GM19023 (cell line): ENCODE measurements around the gene PLOD3.
"Not testable (repeated sequence)": the region's sequence is repeated elsewhere in the genome, so short reads cannot be mapped to it uniquely, and the experiment has no call there.

Experiments used
- ATAC-seq: cut with Tn5 transposase; IDR thresholded peaks from one replicate; pipeline ENCODE4 v1.9.1; 2021; ENCODE audit warnings: mild to moderate bottlenecking, moderate library complexity; ENCODE audit not compliant: unreplicated experiment

The PLOD3 gene, protein sequence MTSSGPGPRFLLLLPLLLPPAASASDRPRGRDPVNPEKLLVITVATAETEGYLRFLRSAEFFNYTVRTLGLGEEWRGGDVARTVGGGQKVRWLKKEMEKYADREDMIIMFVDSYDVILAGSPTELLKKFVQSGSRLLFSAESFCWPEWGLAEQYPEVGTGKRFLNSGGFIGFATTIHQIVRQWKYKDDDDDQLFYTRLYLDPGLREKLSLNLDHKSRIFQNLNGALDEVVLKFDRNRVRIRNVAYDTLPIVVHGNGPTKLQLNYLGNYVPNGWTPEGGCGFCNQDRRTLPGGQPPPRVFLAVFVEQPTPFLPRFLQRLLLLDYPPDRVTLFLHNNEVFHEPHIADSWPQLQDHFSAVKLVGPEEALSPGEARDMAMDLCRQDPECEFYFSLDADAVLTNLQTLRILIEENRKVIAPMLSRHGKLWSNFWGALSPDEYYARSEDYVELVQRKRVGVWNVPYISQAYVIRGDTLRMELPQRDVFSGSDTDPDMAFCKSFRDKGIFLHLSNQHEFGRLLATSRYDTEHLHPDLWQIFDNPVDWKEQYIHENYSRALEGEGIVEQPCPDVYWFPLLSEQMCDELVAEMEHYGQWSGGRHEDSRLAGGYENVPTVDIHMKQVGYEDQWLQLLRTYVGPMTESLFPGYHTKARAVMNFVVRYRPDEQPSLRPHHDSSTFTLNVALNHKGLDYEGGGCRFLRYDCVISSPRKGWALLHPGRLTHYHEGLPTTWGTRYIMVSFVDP

DNA sequence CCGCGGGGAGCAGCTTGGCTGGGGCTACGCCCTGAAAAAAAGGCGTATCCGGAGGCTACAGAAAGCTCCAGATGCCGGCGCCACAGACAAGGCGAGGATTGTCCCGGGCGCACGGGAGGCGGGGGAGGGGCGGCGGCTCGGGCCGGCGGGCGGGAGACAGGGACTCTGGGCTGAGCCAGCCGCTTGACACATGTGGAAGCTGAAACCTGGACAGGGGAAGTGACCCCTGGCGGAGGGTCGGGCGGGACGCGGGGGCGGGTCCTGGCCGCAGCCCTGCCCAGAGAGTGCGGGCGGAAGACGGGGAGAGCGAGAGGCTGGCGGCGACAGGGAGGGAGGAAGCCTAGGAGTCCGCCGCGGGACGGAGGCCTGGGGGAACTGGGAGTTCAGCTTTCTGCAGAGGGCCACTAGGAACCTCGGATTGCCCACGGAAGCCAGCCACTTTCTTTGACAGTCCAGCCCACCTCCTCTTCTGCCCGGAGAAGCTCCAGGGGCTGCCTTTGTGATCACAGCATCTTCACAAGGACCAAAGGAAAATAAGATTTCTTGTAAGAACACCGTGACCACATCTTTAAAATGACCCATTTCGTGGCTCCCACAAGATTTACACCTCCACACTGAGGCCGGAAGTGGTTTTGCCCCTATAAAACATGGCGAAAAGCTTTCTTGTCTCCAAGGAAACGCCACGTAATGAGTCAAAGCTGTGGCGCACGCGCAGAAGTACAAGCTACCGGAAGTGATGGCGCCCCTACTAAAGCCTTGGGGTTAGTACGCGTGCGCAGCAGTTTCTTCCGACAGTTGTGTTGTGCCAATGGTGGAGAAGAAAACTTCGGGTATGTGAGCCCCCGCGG, at the start of gene PLOD3, which contains the start of gene ZNHIT1:
TSS of gene PLOD3 (minus strand) at position 194 of the 848 bp plus-strand sequence. CDS start 307 bp downstream, outside the sequence.
TSS of gene ZNHIT1 (plus strand) at position 778 of the 848 bp plus-strand sequence. CDS start at position 809, 31 bp downstream.
- ATAC-seq = peak; percentile 62

DNA sequence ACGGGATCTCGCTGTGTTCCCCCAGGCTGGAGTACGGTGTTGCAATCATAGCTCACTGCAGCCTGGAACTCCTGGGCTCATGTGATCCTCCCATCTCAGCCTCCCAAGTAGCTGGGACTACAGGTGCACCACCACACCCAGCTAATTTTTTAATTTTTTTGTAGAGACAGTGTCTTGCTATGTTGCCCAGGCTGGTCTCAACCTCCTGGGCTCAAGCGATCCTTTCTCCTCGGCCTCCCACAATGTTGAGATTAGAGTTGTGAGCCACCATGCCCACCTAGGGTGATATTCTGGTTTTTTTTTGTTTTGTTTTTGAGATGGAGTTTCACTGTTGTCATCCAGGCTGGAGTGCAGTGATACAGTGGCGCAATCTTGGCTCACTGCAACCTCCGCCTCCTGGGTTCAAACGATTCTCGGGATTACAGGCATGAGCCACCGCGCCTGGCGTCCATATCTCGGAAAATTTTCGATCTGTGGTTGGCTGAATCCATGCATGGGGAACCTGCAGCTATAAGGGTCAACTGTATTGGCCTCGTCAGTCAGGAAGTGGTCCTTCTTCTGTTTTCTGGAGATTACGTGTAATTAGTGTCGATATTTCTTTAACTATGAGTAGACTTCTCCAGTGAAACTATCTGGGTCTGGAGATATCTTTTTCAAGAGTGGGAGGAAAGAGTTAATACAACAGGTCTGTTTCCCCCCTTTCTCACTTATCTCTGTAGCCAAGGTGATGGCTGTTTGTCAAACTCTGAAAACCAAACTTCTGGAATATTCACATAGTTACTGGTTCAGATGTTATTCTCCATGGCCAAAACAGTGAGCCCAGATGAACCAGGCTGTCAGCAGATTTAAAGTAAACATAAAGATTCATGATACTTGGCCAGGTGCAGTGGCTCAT, 48.5 kb upstream of the PLOD3 start:
- ATAC-seq = no peak

DNA sequence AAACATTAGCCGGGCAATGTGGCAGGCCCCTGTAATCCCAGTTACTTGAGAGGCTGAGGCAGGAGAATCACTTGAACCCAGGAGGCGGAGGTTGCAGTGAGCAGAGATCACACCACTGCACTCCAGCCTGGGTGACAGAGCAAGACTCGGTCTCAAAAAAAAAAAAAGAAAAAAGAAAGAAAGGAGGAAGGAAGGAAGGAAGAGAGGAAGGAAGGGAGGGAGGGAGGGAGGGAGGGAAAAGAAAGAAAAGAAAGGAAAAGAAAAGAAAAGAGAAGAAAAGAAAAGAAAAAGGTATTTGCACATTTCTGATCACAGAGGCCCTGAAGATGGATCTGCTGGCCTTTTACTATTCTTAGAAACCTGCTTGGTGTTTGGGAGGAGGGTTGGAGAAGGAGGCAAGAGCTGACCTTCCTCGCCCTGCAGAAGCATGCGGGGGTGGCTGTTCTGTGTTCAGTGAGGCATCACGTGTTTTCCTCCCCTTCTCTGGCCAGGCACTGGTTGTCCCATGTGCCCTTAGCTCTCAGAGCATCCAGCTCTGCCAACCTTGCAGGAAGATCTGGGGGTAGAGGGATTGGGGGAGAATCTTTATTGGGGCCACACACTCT, 46.8 kb upstream of the PLOD3 start:
- not testable (repeated sequence) for ATAC-seq

DNA sequence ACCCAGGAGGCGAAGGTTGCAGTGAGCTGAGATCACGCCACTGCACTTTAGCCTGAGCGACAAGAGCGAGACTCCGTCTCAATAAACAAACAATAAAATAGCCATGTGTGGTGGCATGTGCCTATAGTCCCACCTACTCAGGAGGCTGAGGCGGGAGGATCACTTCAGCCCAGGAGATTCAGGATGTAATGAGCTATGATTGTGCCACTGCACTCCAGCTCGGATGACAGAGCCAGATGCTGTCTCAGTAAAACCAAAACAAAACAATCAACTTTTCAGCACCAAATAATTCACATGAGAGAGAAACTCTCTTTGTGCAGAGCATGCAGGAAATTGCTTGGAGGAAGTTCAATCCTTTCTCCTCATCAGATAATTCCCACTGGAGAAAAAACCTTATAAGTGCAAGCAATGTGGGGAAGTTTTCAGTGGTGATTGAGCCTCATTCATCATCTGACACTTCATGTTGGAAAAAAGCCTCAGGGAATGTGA, 40.9 kb upstream of the PLOD3 start:
- no peak for ATAC-seq

DNA sequence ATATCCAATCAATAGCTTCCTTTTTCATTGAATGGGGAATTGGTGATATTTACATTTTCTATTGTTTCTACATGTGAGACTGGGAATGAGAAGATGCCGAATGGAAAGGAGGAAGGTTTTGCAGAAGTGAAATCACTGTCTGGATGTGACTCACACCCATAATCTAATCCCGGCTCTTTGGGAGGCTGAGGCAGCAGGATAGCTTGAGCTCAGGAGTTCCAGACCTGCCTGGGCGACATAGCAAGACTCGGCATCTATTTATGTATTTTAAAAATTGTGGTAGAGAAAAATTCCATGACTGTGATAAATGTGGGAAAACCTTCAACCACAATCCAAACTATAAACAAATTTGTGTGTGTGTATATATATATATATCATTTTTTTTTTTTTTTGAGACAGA, 38.4 kb upstream of the PLOD3 start:
- ATAC-seq = no peak

DNA sequence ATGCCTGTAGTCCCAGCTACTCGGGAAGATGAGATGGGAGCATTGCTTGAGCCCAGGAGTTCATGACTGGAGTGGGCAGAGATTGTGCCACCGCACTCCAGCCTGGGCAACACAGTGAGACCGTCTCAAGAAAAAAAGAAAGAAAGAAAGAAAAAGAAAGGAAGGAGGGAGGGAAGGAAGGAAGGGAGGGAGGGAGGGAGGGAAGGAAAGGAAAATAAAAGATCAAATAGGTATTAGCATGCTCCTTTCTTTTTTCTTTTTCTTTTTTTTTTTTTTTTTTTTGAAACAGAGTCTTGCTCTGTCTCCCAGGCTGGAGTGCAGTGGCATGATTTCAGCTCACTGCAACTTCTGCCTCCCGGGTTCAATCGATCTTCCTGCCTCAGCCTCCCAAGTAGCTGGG, 35.8 kb upstream of the PLOD3 start:
- not testable (repeated sequence) for ATAC-seq

DNA sequence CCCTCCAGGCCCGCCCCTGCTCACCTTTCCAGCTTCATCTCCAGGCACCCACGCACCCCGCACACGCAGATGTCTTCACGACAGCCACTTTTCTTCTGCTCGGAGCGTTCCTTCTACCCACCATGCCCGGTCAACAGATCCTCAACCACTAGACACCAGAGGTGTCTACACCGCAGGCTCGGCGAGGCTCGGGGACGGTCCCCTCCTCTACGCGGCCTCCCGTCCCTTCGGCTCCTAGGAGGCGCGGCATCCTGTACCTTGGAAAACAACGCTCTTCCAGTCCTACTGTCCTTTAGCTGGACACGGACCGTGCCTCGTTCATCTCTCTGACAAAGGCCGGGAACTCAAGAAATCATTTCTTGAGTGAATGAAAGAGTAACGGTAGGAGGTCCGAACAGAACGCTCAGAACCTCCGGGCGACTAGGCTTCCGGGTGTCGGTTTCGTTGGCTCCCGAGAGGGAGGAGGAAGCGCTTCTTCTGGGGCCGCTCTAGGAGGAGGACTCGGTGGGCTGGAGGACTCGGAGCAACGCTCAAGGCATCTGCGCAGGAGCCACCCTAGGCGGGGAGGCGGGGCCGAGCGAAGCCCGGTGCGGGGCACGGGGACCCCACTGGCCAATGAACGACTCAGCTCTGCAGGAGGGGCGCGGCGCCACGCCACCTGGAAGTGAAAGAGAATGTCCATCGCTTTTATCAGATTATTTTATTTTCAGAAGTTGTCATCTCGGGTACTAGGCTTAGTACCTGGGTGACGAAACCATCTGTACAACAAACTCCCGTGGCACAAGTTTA, 34.7 kb upstream of the PLOD3 start:
- ATAC-seq = peak; percentile 93

DNA sequence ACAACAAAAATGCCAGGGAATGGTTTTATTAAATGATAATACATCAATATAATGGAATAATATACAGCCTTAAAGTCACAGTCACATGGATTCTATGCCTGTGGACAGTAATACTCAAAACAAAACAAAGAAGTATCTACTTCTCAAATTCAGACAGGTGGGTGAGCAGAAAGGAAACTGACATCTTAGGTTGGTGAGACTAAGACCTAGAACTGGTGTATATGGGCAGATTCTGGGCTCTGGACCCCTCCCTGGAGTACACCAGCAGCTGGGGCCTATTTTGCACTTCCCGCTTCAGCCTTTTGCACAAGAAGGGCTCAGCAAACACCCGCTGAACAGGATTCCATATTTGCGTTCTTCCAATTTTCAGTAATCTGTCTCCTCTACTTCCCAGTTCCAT, 32.9 kb upstream of the PLOD3 start:
- no peak for ATAC-seq

DNA sequence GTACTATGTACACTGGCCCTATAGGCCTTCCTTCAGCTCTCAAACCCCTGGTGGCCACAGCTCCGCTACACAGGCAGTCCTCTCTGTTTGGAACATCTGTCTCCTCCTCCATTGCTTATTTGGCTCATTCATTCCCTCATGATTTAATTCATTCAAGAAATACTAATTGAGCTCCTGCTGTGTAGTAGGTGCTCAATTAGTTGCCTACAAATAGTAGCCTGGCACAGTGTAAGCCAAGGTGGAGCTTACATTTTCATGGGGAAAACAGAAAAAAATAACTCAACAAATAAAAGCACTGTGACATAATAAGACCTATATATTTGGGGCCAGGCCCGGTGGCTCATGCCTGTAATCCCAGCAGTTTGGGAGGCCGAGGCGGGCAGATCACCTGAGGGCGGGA, 30.9 kb upstream of the PLOD3 start:
- ATAC-seq = no peak

DNA sequence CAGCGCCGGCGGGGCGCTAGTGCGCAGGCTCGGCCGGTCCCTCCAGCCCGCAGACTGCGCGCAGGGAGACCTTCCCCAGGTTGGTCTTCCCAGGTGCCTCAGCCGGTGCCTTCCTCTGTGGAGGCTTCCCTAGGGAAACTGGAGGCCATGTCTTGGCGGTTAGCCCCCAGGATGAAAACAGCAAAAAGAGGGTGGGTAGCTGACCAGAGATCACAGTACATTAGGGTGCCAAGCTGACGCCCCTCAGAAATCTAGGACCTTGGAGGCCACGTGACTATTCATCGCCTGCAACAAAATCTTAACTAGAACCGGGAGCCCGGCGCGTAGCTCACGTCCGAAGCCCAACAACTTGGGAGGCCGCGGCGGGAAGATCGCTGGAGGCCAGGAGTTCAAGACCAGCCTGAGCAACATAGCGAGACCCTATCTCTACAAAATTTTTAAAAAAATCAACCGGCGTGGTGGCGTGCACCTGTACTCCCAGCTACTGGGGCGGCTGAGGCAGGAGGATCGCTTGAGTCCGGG, 27.8 kb upstream of the PLOD3 start:
- ATAC-seq = no peak

DNA sequence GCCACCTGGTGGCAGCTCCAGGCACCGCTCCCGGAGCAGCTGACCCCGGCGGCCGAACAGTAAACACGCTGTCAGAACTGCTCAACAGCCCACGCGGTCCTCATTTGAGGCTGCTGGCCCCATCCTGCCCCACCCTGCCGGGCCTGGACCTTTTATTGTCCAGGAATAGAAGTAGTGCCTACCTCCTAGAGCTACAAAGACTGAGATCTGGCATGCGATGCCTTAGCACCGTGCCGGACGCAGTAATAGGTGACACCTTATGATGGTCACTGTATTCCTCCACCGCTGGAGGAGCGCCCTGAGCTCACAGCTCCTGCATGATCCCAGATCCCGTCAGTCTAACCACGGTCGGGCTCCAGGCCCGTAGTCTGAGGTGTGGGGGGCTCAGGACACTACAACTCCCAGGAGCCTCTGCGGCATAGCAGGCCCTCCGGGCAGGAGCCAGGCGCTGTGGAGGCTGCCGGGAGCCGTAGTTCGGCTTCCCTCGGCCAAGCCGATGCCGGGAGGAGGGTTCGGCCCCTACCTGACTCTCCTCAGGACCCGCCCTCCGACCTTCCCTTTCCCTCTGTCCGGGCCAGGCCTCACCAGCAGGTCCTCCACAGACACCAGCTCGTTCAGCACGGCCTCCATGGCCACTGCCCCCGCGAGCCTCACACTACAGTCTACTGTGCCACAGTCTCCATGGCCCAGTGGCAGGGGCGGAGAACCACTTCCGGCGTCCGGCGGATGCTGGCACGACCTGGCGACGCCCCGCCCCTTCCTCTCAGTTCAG, 27.2 kb upstream of the PLOD3 start, which contains the start of gene FIS1:
TSS of gene FIS1 (minus strand) at position 707 of the 772 bp plus-strand sequence. CDS start at position 630, 77 bp downstream.
- peak; percentile 94 for ATAC-seq

DNA sequence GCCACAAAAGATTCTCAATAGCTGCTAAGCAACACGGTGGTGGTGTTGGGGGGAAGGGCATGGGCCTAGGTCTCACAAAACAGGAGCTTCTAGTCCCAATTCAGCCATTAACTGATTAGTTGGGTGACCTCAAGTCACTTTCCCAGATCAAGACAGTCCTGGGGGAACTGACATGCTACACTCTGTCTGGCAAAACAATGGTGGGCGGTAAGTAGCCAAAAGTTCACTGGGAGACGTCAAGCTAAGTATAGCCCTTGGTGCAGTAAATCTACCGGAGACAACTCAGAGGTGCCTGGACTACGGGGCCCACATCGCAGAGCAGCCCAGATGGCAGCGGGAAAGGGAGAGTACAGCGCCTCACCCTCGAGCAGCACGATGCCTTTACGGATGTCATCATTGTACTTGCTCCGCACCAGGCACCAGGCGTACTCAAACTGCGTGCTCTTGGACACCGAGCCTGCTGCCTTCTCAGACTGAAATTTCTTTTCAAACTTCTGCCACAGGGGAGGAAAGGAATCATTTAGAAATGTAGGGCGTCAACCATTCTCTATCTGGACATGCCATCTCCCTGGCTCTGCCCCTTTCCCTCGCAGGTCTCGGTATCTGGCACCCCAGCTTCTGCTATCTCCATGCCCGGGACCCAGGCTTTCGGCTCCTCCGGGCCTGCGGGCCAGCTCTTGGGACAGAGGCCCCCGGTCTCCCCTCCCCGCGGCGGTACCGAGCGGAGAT, 26.4 kb upstream of the PLOD3 start:
- ATAC-seq = no peak

DNA sequence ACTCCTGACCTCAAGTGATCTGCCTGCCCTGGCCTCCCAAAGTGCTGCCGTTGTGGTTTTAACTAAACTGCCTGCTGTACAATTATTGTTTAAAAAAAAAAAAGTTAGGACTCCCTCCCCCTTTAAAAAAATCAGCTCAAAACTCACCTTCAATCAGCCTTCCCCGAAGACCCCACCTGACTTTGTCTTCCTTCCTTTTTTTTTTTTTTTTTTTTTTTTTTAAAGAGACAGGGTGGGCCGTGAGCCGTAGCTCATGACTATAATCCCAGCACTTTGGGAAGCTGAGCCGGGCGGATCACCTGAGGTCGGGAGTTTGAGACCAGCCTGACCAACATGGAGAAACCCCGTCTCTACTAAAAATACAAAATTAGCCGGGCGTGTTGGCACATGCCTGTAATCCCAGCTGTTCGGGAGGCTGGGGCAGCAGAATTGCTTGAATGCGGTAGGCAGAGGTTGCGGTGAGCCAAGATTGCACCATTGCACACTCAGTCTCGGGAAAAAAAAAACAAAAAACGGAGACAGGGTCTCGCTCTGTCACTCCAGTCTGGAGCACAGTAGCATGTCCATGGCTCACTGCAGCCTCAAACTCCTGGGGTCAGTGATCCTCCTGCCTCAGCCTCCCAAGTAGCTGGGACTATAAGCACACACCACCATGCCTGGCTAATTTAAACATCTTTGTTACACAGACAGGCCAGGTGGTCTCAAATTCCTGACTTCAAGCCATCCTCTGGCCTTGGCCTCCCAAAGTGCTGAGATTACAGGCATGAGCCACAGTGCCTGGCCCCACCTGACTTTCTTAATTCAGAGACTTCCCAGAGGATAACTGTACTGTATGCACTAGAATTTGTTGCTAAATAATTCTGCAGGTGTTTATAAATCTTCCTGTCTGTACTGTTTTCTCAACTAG, 24.3 kb upstream of the PLOD3 start:
- no peak for ATAC-seq

DNA sequence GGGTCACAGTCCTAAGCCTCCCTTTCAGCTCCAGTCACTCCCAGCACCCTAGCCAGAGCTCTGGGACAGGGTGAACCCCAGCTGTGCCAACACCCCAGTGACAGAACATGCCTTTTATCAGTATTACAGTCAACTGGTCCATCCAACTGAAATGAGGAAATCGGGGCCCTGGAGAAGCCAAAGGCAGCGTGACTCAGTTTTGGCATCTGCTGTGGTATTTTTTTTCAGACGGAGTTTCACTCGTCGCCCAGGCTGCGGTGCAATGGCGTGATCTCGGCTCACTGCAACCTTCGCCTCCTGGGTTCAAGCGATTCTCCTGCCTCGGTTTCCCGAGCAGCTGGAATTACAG, 23.6 kb upstream of the PLOD3 start:
- ATAC-seq = no peak

DNA sequence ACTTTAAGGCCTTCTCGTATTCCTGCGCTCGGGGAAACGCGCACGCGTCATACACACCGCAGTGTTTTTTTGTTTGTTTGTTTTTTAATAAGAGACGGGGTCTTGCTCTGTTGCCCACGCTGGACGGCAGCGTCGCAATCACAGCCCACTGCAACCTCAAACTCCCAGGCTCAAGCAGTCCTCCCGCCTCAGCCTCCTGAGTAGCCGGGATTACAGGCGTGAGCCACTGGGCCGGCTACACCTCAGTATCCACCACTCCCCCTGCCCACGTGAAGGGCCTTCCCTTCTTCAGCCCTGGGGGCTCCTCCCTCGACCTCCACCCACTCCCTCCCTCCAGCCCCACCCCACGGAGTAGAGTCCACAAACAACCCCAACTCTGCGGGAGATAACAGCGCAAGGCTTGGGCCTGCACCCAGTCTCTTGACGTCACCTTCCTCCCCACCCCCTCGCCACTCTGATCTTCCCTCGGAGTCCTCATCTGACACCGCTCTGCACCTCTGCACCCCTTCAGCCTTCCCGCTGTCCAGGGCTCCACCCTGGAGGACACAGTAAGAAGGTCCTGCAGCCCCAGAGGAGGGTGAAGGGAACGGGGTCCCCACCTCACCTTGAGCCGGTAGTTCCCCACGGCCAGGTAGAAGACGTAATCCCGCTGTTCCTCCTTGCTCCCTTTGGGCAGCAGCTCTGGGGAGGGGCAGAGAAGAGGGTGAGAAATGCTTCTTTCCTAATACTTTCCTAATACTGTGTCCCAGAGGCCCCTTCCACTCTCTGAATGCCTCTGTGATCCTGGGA, 23.0 kb upstream of the PLOD3 start:
- no peak for ATAC-seq

DNA sequence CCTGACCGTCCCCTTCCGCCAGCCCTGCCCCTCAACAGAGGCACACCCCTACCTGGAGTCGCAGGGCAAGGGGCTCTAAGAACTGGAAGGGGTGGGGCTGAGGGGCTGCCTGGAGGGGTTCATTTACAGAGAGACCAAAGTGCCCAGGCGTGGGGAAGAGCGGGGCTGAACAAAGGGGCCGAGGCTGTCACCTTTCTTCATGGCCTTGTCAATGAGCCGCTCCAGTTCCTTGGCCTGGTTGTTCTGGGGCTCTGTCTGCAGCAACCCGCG, 22.5 kb upstream of the PLOD3 start:
- no peak for ATAC-seq
